HEK293 (cell line): ENCODE results near the gene FARSA.

Source experiments
- BCL11A ChIP-seq: fragments of 450-650 bp; formaldehyde crosslinking; IDR thresholded peaks from 2 replicates; pipeline ENCODE4 v1.5.1; 2016; ENCODE audit warnings: low read depth, missing biosample characterization, missing genetic modification characterization
- GLI4 ChIP-seq: fragments of 450-650 bp; formaldehyde crosslinking; IDR thresholded peaks from 2 replicates; pipeline ENCODE4 v1.5.1; 2016; ENCODE audit warnings: missing biosample characterization, missing genetic modification characterization
- HOXD13 ChIP-seq: sonication (generic); formaldehyde crosslinking; IDR thresholded peaks from 2 replicates; pipeline ENCODE4 v1.8.0; 2022; ENCODE audit warnings: missing genetic modification reagents, borderline replicate concordance
- KLF8 ChIP-seq: fragments of 450-650 bp; formaldehyde crosslinking; IDR thresholded peaks from 2 replicates; pipeline ENCODE4 v1.5.1; 2016; ENCODE audit warnings: missing biosample characterization, missing genetic modification characterization
- MEIS1 ChIP-seq: sonication (generic); formaldehyde crosslinking; IDR thresholded peaks from 2 replicates; pipeline ENCODE4 v1.8.1; 2022; ENCODE audit warnings: missing genetic modification reagents, mild to moderate bottlenecking, borderline replicate concordance
- MYNN ChIP-seq: fragments of 450-650 bp; formaldehyde crosslinking; IDR thresholded peaks from 2 replicates; pipeline ENCODE4 v1.5.1; 2016; ENCODE audit warnings: missing biosample characterization, missing genetic modification characterization, borderline replicate concordance
- OVOL3 ChIP-seq: fragments of 450-650 bp; formaldehyde crosslinking; IDR thresholded peaks from 2 replicates; pipeline ENCODE4 v1.5.1; 2016; ENCODE audit warnings: missing biosample characterization, missing genetic modification characterization
- REST ChIP-seq: fragments of 450-650 bp; formaldehyde crosslinking; IDR thresholded peaks from 2 replicates; pipeline ENCODE4 v1.5.1; 2016; ENCODE audit warnings: missing biosample characterization, missing genetic modification characterization
- SP7 ChIP-seq: fragments of 450-650 bp; formaldehyde crosslinking; IDR thresholded peaks from 2 replicates; pipeline ENCODE4 v1.5.1; 2016; ENCODE audit warnings: missing biosample characterization, missing genetic modification characterization
- ZBTB17 ChIP-seq: fragments of 450-650 bp; formaldehyde crosslinking; IDR thresholded peaks from 2 replicates; pipeline ENCODE4 v1.5.1; 2016; ENCODE audit warnings: missing biosample characterization, missing genetic modification characterization
- ZBTB48 ChIP-seq: fragments of 450-650 bp; formaldehyde crosslinking; IDR thresholded peaks from 2 replicates; pipeline ENCODE4 v1.5.1; 2016; ENCODE audit warnings: missing biosample characterization, missing genetic modification characterization
- ZBTB7A ChIP-seq: fragments of 450-650 bp; formaldehyde crosslinking; IDR thresholded peaks from 2 replicates; pipeline ENCODE4 v1.5.1; 2016; ENCODE audit warnings: low read depth, missing biosample characterization, missing genetic modification characterization
- ZIC2 ChIP-seq: fragments of 450-650 bp; formaldehyde crosslinking; IDR thresholded peaks from 2 replicates; pipeline ENCODE4 v1.5.1; 2016; ENCODE audit warnings: missing biosample characterization, missing genetic modification characterization
- ZNF202 ChIP-seq: fragments of 450-650 bp; formaldehyde crosslinking; IDR thresholded peaks from 2 replicates; pipeline ENCODE4 v1.5.1; 2016; ENCODE audit warnings: missing biosample characterization, missing genetic modification characterization, borderline replicate concordance
- ZNF24 ChIP-seq: fragments of 450-650 bp; formaldehyde crosslinking; IDR thresholded peaks from 2 replicates; pipeline ENCODE4 v1.5.1; 2016; ENCODE audit warnings: missing biosample characterization, missing genetic modification characterization
- ZNF366 ChIP-seq: fragments of 450-650 bp; formaldehyde crosslinking; conservative IDR thresholded peaks from 2 replicates; pipeline ENCODE4 v1.5.1; 2016; ENCODE audit warnings: missing biosample characterization, missing genetic modification characterization
- ZNF449 ChIP-seq: fragments of 450-650 bp; formaldehyde crosslinking; IDR thresholded peaks from 2 replicates; pipeline ENCODE4 v1.5.1; 2017; ENCODE audit warnings: missing biosample characterization, mild to moderate bottlenecking, missing genetic modification characterization, moderate library complexity
- ZNF521 ChIP-seq: fragments of 450-650 bp; formaldehyde crosslinking; IDR thresholded peaks from 2 replicates; pipeline ENCODE4 v1.5.1; 2017; ENCODE audit warnings: missing biosample characterization, mild to moderate bottlenecking, missing genetic modification characterization
- ZNF558 ChIP-seq: fragments of 450-650 bp; formaldehyde crosslinking; IDR thresholded peaks from 2 replicates; pipeline ENCODE4 v1.5.1; 2016; ENCODE audit warnings: missing biosample characterization, missing genetic modification characterization
- ZNF660 ChIP-seq: fragments of 450-650 bp; IDR thresholded peaks from 2 replicates; pipeline ENCODE4 v1.5.1; 2018; ENCODE audit warnings: missing biosample characterization, mild to moderate bottlenecking, missing genetic modification characterization
- ZNF830 ChIP-seq: fragments of 450-650 bp; IDR thresholded peaks from 2 replicates; pipeline ENCODE4 v1.5.0; 2018; ENCODE audit warnings: missing biosample characterization, missing genetic modification characterization, low read depth, mild to moderate bottlenecking, moderate library complexity
- ZNF837 ChIP-seq: fragments of 450-650 bp; formaldehyde crosslinking; IDR thresholded peaks from 2 replicates; pipeline ENCODE4 v1.5.1; 2016; ENCODE audit warnings: missing biosample characterization, missing genetic modification characterization
- TF ChIP-seq, protein P1 (sequence below): fragments of 450-650 bp; formaldehyde crosslinking; IDR thresholded peaks from 2 replicates; pipeline ENCODE4 v1.5.1; 2016; ENCODE audit warnings: missing biosample characterization, missing genetic modification characterization
- TF ChIP-seq, protein P2 (sequence below): fragments of 450-650 bp; formaldehyde crosslinking; IDR thresholded peaks from 2 replicates; pipeline ENCODE4 v1.5.1; 2016; ENCODE audit warnings: missing biosample characterization, missing genetic modification characterization
- TF ChIP-seq, protein P3 (sequence below): fragments of 450-650 bp; formaldehyde crosslinking; IDR thresholded peaks from 2 replicates; pipeline ENCODE4 v1.5.1; 2016; ENCODE audit warnings: missing biosample characterization, missing genetic modification characterization
- TF ChIP-seq, protein P4 (sequence below): sonication (generic); formaldehyde crosslinking; IDR thresholded peaks from 2 replicates; pipeline ENCODE4 v1.8.1; 2022; ENCODE audit warnings: mild to moderate bottlenecking, moderate library complexity, missing genetic modification reagents

Gene FARSA

GRCh38 chr19:12933287-12934072 lies at the start of gene FARSA (continued):
- TF ChIP-seq, protein P1, sequence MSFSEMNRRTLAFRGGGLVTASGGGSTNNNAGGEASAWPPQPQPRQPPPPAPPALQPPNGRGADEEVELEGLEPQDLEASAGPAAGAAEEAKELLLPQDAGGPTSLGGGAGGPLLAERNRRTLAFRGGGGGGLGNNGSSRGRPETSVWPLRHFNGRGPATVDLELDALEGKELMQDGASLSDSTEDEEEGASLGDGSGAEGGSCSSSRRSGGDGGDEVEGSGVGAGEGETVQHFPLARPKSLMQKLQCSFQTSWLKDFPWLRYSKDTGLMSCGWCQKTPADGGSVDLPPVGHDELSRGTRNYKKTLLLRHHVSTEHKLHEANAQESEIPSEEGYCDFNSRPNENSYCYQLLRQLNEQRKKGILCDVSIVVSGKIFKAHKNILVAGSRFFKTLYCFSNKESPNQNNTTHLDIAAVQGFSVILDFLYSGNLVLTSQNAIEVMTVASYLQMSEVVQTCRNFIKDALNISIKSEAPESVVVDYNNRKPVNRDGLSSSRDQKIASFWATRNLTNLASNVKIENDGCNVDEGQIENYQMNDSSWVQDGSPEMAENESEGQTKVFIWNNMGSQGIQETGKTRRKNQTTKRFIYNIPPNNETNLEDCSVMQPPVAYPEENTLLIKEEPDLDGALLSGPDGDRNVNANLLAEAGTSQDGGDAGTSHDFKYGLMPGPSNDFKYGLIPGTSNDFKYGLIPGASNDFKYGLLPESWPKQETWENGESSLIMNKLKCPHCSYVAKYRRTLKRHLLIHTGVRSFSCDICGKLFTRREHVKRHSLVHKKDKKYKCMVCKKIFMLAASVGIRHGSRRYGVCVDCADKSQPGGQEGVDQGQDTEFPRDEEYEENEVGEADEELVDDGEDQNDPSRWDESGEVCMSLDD (tag by site-specific recombination): no peak
- TF ChIP-seq ZNF660 (tag by site-specific recombination) (peak; percentile 75; the same call in 1 of the 2 replicates), OVOL3 (tag by site-specific recombination) (no peak; the same call in 1 of the 2 replicates), ZNF24 (tag by site-specific recombination) (no peak), ZNF521 (tag by site-specific recombination) (no peak), ZNF558 (tag by site-specific recombination) (no peak), ZNF449 (no peak), BCL11A (no peak), ZNF202 (tag by site-specific recombination) (no peak), ZIC2 (no peak), HOXD13 (CRISPR knock-in tag) (no peak; the same call in 1 of the 2 replicates), MYNN (no peak), GLI4 (tag by site-specific recombination) (no peak), ZBTB17 (tag by site-specific recombination) (peak; percentile 66; the same call in 1 of the 2 replicates), ZBTB48 (tag by site-specific recombination) (peak; percentile 36; the same call in 1 of the 2 replicates), ZNF837 (no peak), ZBTB7A (no peak), MEIS1 (CRISPR knock-in tag) (no peak), KLF8 (tag by site-specific recombination) (no peak; the same call in 1 of the 2 replicates), ZNF830 (tag by site-specific recombination) (no peak), ZNF366 (tag by site-specific recombination) (no peak), REST (peak; percentile 92), SP7 (tag by site-specific recombination) (peak; percentile 67)
- TF ChIP-seq, protein P2, sequence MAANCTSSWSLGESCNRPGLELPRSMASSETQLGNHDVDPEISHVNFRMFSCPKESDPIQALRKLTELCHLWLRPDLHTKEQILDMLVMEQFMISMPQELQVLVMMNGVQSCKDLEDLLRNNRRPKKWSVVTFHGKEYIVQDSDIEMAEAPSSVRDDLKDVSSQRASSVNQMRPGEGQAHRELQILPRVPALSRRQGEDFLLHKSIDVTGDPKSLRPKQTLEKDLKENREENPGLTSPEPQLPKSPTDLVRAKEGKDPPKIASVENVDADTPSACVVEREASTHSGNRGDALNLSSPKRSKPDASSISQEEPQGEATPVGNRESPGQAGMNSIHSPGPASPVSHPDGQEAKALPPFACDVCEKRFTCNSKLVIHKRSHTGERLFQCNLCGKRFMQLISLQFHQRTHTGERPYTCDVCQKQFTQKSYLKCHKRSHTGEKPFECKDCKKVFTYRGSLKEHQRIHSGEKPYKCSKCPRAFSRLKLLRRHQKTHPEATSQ (tag by site-specific recombination): no peak
- TF ChIP-seq, protein P3, sequence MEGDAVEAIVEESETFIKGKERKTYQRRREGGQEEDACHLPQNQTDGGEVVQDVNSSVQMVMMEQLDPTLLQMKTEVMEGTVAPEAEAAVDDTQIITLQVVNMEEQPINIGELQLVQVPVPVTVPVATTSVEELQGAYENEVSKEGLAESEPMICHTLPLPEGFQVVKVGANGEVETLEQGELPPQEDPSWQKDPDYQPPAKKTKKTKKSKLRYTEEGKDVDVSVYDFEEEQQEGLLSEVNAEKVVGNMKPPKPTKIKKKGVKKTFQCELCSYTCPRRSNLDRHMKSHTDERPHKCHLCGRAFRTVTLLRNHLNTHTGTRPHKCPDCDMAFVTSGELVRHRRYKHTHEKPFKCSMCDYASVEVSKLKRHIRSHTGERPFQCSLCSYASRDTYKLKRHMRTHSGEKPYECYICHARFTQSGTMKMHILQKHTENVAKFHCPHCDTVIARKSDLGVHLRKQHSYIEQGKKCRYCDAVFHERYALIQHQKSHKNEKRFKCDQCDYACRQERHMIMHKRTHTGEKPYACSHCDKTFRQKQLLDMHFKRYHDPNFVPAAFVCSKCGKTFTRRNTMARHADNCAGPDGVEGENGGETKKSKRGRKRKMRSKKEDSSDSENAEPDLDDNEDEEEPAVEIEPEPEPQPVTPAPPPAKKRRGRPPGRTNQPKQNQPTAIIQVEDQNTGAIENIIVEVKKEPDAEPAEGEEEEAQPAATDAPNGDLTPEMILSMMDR (tag by site-specific recombination): peak; percentile 39; the same call in 1 of the 2 replicates
- TF ChIP-seq, protein P4, sequence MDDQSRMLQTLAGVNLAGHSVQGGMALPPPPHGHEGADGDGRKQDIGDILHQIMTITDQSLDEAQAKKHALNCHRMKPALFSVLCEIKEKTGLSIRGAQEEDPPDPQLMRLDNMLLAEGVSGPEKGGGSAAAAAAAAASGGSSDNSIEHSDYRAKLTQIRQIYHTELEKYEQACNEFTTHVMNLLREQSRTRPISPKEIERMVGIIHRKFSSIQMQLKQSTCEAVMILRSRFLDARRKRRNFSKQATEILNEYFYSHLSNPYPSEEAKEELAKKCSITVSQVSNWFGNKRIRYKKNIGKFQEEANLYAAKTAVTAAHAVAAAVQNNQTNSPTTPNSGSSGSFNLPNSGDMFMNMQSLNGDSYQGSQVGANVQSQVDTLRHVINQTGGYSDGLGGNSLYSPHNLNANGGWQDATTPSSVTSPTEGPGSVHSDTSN (CRISPR knock-in tag): peak; percentile 85; the same call in 1 of the 2 replicates
